ENCODE results near the gene PHF20.

DNA sequence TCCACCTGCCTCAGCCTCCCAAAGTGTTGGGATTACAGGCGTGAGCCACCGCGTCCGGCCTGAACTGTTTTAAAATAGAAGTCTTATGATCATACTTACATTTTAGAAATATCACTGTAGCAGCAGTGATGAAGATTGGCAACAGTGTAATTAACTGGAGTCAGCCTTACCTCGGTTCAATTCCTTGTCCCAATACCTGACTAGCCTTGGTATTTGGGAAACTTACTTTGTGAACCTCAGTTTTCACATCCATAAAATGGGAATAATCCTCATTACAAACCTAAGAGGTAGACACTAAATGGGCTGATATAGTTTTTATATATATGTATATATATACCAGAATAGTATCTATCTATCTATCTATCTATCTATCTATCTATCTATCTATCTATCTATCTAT, 19.3 kb downstream of the PHF20 start:
- TF ChIP-seq, protein P1, sequence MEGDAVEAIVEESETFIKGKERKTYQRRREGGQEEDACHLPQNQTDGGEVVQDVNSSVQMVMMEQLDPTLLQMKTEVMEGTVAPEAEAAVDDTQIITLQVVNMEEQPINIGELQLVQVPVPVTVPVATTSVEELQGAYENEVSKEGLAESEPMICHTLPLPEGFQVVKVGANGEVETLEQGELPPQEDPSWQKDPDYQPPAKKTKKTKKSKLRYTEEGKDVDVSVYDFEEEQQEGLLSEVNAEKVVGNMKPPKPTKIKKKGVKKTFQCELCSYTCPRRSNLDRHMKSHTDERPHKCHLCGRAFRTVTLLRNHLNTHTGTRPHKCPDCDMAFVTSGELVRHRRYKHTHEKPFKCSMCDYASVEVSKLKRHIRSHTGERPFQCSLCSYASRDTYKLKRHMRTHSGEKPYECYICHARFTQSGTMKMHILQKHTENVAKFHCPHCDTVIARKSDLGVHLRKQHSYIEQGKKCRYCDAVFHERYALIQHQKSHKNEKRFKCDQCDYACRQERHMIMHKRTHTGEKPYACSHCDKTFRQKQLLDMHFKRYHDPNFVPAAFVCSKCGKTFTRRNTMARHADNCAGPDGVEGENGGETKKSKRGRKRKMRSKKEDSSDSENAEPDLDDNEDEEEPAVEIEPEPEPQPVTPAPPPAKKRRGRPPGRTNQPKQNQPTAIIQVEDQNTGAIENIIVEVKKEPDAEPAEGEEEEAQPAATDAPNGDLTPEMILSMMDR (IDR thresholded peaks at IDR 0.05): no peak
- no peak for TF ChIP-seq POLR2A (IDR thresholded peaks at IDR 0.05)
